ENCODE results near the gene RCOR2. TPM values are rescaled to one million over a fixed set of nuclear protein-coding genes. Genes with fewer than 3 reads are reported as not detected.

RCOR2 gene
- total and polyA plus RNA-seq, 2 experiments from 2014 or later, result 5.5 to 66.9 TPM

- Histone ChIP-seq H3K36me3 (ENCODE audit: insufficient read depth) (no peaks in the 10 kb centered on the region), H3K4me3 (peak overlapping the region; percentile 76), H3K79me2 (replicated peaks; ENCODE audit: insufficient read depth) (peaks cover 53% of the 10 kb centered on the region), H3F3A (replicated peaks; ENCODE audit: low read depth) (peaks cover 23% of the 10 kb centered on the region), H3K9me2 (ENCODE audit: insufficient read depth) (no peaks in the 10 kb centered on the region), H3K4me1 (ENCODE audit: insufficient read depth) (peaks cover 8% of the 10 kb centered on the region), H3K4me2 (peak overlapping the region; percentile 96), H4K20me1 (replicated peaks; ENCODE audit: insufficient read depth) (peaks cover 32% of the 10 kb centered on the region), H3K27me3 (ENCODE audit: insufficient read depth) (no peaks in the 10 kb centered on the region), H3K27ac (ENCODE audit: low read depth) (peak overlapping the region; percentile 50; the same call in 1 of the 2 replicates), H2AFZ (peak overlapping the region; percentile 88)
- H3K27ac Mint-ChIP-seq, result peak overlapping the region; percentile 47
- H3K27me3 Mint-ChIP-seq (ENCODE audit: insufficient read depth, low read depth, poor library complexity), result peaks cover 17% of the 10 kb centered on the region
- H3K36me3 Mint-ChIP-seq (ENCODE audit: low read depth), result no peaks in the 10 kb centered on the region; the same call in 2 of the 3 replicates
- ATAC-seq (peak; percentile 1; the same call in 1 of the 3 replicates), DNase-seq (ENCODE audit: low spot score) (peak; percentile 62)
- H3K4me3 Mint-ChIP-seq, result peak overlapping the region; percentile 81
- H3K4me1 Mint-ChIP-seq, result peaks cover 14% of the 10 kb centered on the region
- H3K9me3 Mint-ChIP-seq, result no peaks in the 10 kb centered on the region
- TF ChIP-seq CREB1 (CRISPR knock-in tag; IDR thresholded peaks at IDR 0.05; ENCODE audit: low read depth) (no peak), JUNB (IDR thresholded peaks at IDR 0.05; ENCODE audit: unreplicated experiment) (no peak), ETS1 (IDR thresholded peaks at IDR 0.05) (no peak), ZNF462 (CRISPR knock-in tag; IDR thresholded peaks at IDR 0.05) (no peak), ZNF331 (CRISPR knock-in tag; IDR thresholded peaks at IDR 0.05; ENCODE audit: low read depth) (no peak), NANOG (IDR thresholded peaks at IDR 0.05; ENCODE audit: borderline replicate concordance) (no peak), REST (IDR thresholded peaks at IDR 0.05; ENCODE audit: unreplicated experiment) (no peak), ZNF114 (CRISPR knock-in tag; IDR thresholded peaks at IDR 0.05) (no peak), EZH2 (IDR thresholded peaks at IDR 0.05; ENCODE audit: low read depth, unreplicated experiment) (no peak), POLR2AphosphoS5 (IDR thresholded peaks at IDR 0.05; ENCODE audit: low read depth) (no peak), STAT1 (IDR thresholded peaks at IDR 0.05; ENCODE audit: unreplicated experiment) (no peak), CTCF (conservative IDR thresholded peaks at IDR 0.05; ENCODE audit: low read depth in 2 of 2) (no peak), EZH2phosphoT487 (IDR thresholded peaks at IDR 0.05; ENCODE audit: unreplicated experiment) (no peak)
Observed at GRCh38 chr11:63939397-63939891, 22.5 kb upstream of the RCOR2 start.

Measured in GM23338 (cell line).